ENCODE results near the gene DCX.

The DCX gene

DNA sequence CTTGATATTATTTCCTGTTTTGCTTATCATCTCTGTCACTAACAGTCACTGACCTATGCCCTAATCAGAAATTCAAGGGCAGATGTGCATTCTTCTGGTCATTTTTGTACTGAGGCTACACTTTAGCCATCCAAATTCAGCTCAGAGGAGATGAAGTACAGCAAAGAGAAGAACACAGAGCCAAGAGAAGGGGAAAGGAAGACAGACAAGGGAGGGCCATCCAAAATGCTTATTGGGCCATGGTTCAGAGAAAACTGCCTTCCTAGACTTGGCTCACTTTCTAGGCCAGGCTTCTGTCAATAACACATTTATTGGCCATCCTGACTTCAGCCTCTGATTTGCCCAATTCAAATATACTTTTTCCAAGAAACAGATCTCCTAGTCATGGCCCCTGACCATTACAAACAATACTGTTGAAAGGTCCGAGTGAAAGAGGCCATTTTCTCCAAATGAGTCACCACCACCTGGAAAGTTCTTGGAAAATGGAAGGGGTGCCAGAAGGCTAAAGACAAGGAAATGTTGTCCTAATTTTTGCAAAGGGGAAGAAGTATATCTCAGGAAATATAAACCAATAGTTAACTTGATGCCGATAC lies 56.4 kb downstream of the DCX start:
- Histone ChIP-seq H3K27ac (ENCODE audit: low read length) (no peak overlapping the region), H3K4me1 (ENCODE audit: low read length) (no peaks in the 10 kb centered on the region), H2AFZ (ENCODE audit: low read depth, low read length) (no peak overlapping the region), H3K27me3 (ENCODE audit: low read depth, low read length) (no peaks in the 10 kb centered on the region), H3K79me2 (ENCODE audit: low read length) (no peaks in the 10 kb centered on the region), H3K4me3 (ENCODE audit: low read length) (no peak overlapping the region), H3K4me2 (ENCODE audit: low read length) (no peak overlapping the region), H4K20me1 (ENCODE audit: insufficient read depth, low read length) (no peaks in the 10 kb centered on the region), H3K9ac (ENCODE audit: low read length) (no peak overlapping the region), H3K9me3 (ENCODE audit: insufficient read depth, low read length) (no peaks in the 10 kb centered on the region), H3K36me3 (replicated peaks; ENCODE audit: low read depth, low read length) (no peaks in the 10 kb centered on the region)
- no peak for TF ChIP-seq EZH2phosphoT487 (IDR thresholded peaks at IDR 0.05; ENCODE audit: low read depth)
- TF ChIP-seq, protein P1, sequence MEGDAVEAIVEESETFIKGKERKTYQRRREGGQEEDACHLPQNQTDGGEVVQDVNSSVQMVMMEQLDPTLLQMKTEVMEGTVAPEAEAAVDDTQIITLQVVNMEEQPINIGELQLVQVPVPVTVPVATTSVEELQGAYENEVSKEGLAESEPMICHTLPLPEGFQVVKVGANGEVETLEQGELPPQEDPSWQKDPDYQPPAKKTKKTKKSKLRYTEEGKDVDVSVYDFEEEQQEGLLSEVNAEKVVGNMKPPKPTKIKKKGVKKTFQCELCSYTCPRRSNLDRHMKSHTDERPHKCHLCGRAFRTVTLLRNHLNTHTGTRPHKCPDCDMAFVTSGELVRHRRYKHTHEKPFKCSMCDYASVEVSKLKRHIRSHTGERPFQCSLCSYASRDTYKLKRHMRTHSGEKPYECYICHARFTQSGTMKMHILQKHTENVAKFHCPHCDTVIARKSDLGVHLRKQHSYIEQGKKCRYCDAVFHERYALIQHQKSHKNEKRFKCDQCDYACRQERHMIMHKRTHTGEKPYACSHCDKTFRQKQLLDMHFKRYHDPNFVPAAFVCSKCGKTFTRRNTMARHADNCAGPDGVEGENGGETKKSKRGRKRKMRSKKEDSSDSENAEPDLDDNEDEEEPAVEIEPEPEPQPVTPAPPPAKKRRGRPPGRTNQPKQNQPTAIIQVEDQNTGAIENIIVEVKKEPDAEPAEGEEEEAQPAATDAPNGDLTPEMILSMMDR (IDR thresholded peaks at IDR 0.05; ENCODE audit: low read depth, low read length): no peak

DNA sequence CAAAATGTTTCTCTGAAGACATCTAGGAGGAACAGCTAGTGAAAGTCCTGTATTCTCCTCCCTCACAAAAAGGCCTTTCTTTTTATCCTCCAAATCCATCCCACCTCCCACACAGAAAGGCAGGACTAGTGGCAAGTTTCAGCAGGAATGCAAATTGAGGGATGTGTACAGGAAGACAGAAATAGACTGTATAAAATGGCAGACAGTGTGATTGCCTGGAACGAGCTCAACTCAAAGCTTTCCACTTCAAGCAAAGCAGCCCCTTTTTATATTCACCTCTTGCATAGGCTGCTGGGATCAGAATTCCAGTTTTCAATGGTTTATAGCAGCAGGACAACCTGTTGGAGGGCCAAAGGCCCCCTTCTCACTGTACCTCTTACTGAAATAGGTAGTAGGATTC lies 57.5 kb downstream of the DCX start:
- Histone ChIP-seq H3K79me2 (ENCODE audit: low read length) (no peaks in the 10 kb centered on the region), H3K9me3 (ENCODE audit: insufficient read depth, low read length) (no peaks in the 10 kb centered on the region), H2AFZ (ENCODE audit: low read depth, low read length) (no peak overlapping the region), H3K4me2 (ENCODE audit: low read length) (no peak overlapping the region), H3K9ac (ENCODE audit: low read length) (no peak overlapping the region), H4K20me1 (ENCODE audit: insufficient read depth, low read length) (no peaks in the 10 kb centered on the region), H3K36me3 (replicated peaks; ENCODE audit: low read depth, low read length) (no peaks in the 10 kb centered on the region), H3K27me3 (ENCODE audit: low read depth, low read length) (no peaks in the 10 kb centered on the region), H3K4me3 (ENCODE audit: low read length) (no peak overlapping the region), H3K27ac (ENCODE audit: low read length) (no peak overlapping the region), H3K4me1 (ENCODE audit: low read length) (no peaks in the 10 kb centered on the region)
- no peak for TF ChIP-seq EZH2phosphoT487 (IDR thresholded peaks at IDR 0.05; ENCODE audit: low read depth)
- TF ChIP-seq, protein P1 (IDR thresholded peaks at IDR 0.05; ENCODE audit: low read depth, low read length): no peak

DNA sequence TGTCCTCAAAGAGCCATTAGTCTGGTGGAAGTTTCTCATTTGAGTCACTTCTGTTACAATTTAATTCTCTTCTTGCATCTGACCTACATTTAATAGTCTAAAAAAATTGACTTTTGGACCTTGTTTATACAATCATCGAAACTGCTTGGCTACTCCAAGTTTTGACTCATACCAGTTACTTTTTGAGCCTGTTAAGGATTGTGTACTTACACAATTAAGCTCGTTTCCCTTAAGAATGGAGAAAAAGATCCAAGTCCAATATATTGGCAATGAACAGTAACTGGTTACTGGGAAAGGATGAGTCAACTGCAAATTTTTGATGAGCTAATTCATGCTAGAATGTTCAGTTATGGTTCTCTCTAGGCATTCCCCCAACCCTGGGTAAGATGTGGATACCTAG lies 58.2 kb downstream of the DCX start:
- no peak for TF ChIP-seq EZH2phosphoT487 (IDR thresholded peaks at IDR 0.05; ENCODE audit: low read depth)
- Histone ChIP-seq H3K9ac (ENCODE audit: low read length) (no peak overlapping the region), H3K36me3 (replicated peaks; ENCODE audit: low read depth, low read length) (no peaks in the 10 kb centered on the region), H3K9me3 (ENCODE audit: insufficient read depth, low read length) (no peaks in the 10 kb centered on the region), H4K20me1 (ENCODE audit: insufficient read depth, low read length) (no peaks in the 10 kb centered on the region), H3K27ac (ENCODE audit: low read length) (no peak overlapping the region), H3K27me3 (ENCODE audit: low read depth, low read length) (no peaks in the 10 kb centered on the region), H3K4me1 (ENCODE audit: low read length) (no peaks in the 10 kb centered on the region), H3K79me2 (ENCODE audit: low read length) (no peaks in the 10 kb centered on the region), H3K4me3 (ENCODE audit: low read length) (no peak overlapping the region), H3K4me2 (ENCODE audit: low read length) (no peak overlapping the region), H2AFZ (ENCODE audit: low read depth, low read length) (no peak overlapping the region)

DNA sequence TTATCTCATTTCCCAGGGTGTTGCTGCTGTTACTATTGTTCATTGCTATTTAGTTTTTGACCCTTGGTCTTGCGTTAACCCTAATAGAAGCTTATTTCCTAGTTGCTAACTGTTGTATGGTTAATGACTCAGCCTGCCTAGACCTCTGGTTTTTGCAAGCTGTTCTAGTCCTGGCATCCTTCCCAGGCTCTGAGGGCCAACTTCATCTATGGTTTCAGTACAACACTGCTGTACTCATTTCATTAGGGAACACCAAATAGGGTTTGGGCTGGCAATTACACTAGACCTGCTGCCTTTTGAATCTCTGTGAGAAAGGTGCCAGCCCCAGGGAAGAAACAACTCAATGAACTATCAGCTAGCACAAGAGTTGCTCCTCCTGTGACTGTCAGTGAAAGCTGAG lies 59.6 kb downstream of the DCX start:
- Histone ChIP-seq H3K27me3 (ENCODE audit: low read depth, low read length) (no peaks in the 10 kb centered on the region), H4K20me1 (ENCODE audit: insufficient read depth, low read length) (no peaks in the 10 kb centered on the region), H3K27ac (ENCODE audit: low read length) (no peak overlapping the region), H3K4me1 (ENCODE audit: low read length) (no peaks in the 10 kb centered on the region), H3K4me2 (ENCODE audit: low read length) (no peak overlapping the region), H3K79me2 (ENCODE audit: low read length) (no peaks in the 10 kb centered on the region), H2AFZ (ENCODE audit: low read depth, low read length) (no peak overlapping the region), H3K9ac (ENCODE audit: low read length) (no peak overlapping the region), H3K36me3 (replicated peaks; ENCODE audit: low read depth, low read length) (no peaks in the 10 kb centered on the region), H3K9me3 (ENCODE audit: insufficient read depth, low read length) (no peaks in the 10 kb centered on the region), H3K4me3 (ENCODE audit: low read length) (no peak overlapping the region)
- TF ChIP-seq, protein P1 (IDR thresholded peaks at IDR 0.05; ENCODE audit: low read depth, low read length): no peak
- TF ChIP-seq EZH2phosphoT487 (IDR thresholded peaks at IDR 0.05; ENCODE audit: low read depth): no peak
